Subcutaneous abdominal adipose tissue (tissue), 5 donors: ENCODE data around the gene KDM2A.

Experiments
- H3K27ac ChIP-seq: one replicate; pipeline ENCODE4 v1.7.0; 2013; ENCODE audit warnings: low read depth, mild to moderate bottlenecking, inconsistent platforms, low read length, moderate library complexity
- H3K27me3 ChIP-seq, 5 donors: one replicate each; pipeline ENCODE4 v1.7.0; 2013; ENCODE audit warnings: low read length in 5 of 5, inconsistent platforms in 1 of 5; ENCODE audit not compliant: control insufficient read depth in 5 of 5, insufficient read depth in 4 of 5
- H3K36me3 ChIP-seq, 5 donors: one replicate each; pipeline ENCODE4 v1.7.0; 2013; ENCODE audit warnings: low read length in 5 of 5; ENCODE audit not compliant: control insufficient read depth in 5 of 5, insufficient read depth in 5 of 5
- H3K4me1 ChIP-seq, 5 donors: one replicate each; pipeline ENCODE4 v1.7.0; 2013; ENCODE audit warnings: low read length in 5 of 5, mild to moderate bottlenecking in 3 of 5, moderate library complexity in 1 of 5; ENCODE audit not compliant: control insufficient read depth in 5 of 5, insufficient read depth in 5 of 5
- H3K4me3 ChIP-seq, 5 donors: one replicate each; pipeline ENCODE4 v1.7.0; 2013; ENCODE audit warnings: low read length in 5 of 5, low read depth in 1 of 5
- H3K9ac ChIP-seq, 5 donors: one replicate each; pipeline ENCODE4 v1.7.0; 2013; ENCODE audit warnings: low read length in 5 of 5, mild to moderate bottlenecking in 4 of 5, moderate library complexity in 3 of 5
- H3K9me3 ChIP-seq, 5 donors: one replicate each; pipeline ENCODE4 v1.7.0; 2013; ENCODE audit warnings: low read length in 5 of 5; ENCODE audit not compliant: control insufficient read depth in 5 of 5
- donor health status: healthy.
- donor health status: healthy.
- donor health status: healthy.
- donor health status: healthy.
- donor health status: healthy.

KDM2A gene

DNA sequence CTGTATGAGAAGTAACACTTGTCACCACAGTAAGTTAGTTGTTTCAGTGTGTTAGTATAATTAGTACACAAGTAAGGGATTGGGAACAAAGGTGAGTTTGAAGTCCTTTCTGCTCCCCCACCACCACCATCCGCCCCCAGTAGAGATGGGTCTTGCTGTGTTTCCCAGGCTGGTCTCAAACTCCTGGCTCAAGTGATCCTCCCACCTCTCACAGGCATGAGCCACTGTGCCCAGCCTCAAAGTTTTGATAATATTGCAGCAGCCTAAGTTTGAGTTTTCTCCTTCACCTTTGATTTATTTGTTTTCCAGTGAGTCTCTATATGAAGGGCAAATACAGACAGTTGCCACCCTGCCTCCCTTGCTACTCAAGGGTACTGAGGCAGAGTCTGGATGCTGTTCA, 123.5 kb downstream of the KDM2A start:
- Histone ChIP-seq H3K27ac (no peak overlapping the region), H3K36me3 (peaks cover 23 to 47% (median 35%) of the 10 kb centered on the region in 5 donors), H3K9ac (peak overlapping the region in 4 of 5 donors; percentile 4 to 34 (median 18)), H3K4me1 (peaks cover 13 to 55% (median 46%) of the 10 kb centered on the region in 5 donors), H3K9me3 (no peaks in the 10 kb centered on the region), H3K4me3 (no peak overlapping the region), H3K27me3 (no peaks in the 10 kb centered on the region)

GRCh38 chr11:67243051-67243450, 124.0 kb downstream of the KDM2A start:
- H3K27ac ChIP-seq = no peak overlapping the region

GRCh38 chr11:67245046-67245445, 126.0 kb downstream of the KDM2A start:
- peaks cover 8 to 48% (median 42%) of the 10 kb centered on the region in 5 donors for H3K4me1 ChIP-seq
- peaks cover 38 to 72% (median 59%) of the 10 kb centered on the region in 5 donors for H3K36me3 ChIP-seq
- no peak overlapping the region for H3K27ac ChIP-seq
- no peaks in the 10 kb centered on the region for H3K9me3 ChIP-seq
- H3K9ac ChIP-seq = no peak overlapping the region
- H3K27me3 ChIP-seq = no peaks in the 10 kb centered on the region
- no peak overlapping the region for H3K4me3 ChIP-seq

More at GRCh38 chr11:67243051-67243450, 124.0 kb downstream of the KDM2A start:
- Histone ChIP-seq H3K27me3 (no peaks in the 10 kb centered on the region), H3K4me3 (no peak overlapping the region), H3K36me3 (peaks cover 27 to 52% (median 39%) of the 10 kb centered on the region in 5 donors), H3K9ac (peak overlapping the region in 1 of 5 donors; percentile 12), H3K4me1 (peaks cover 13 to 55% (median 46%) of the 10 kb centered on the region in 5 donors), H3K9me3 (no peaks in the 10 kb centered on the region)

DNA sequence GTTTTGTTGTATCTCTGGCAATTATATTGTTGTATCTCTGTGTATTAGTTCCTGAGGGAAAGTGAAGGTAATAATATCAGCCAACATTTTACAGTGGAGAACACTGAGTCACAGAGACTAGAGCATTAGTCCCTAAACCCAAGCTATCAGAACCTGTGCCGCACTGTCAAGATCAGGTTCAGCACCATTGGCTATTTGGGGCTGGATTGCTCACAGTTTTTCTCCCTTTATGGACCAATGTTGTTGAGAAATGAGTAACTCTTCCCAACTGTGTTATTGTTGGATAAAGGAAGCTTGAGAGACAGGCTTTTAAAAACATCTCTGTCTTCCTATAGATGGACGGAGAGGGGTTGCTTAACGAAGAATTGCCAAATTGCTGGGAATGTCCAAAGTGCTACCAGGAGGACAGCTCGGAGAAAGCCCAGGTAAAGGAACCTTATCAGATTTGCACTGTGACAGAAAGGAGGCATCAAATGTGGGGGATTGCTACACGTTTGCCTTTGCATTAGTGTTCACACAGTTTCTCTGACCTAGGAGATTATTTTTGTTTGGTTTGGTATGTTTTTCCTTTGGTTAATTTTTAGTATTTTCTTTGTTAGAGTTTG, 129.0 kb downstream of the KDM2A start:
- Histone ChIP-seq H3K27ac (no peak overlapping the region), H3K27me3 (no peaks in the 10 kb centered on the region), H3K9me3 (no peaks in the 10 kb centered on the region), H3K9ac (no peak overlapping the region), H3K36me3 (peaks cover 49 to 95% (median 88%) of the 10 kb centered on the region in 5 donors), H3K4me3 (no peak overlapping the region), H3K4me1 (peaks cover 0 to 25% (median 21%) of the 10 kb centered on the region in 5 donors)

GRCh38 chr11:67248653-67249052, 129.6 kb downstream of the KDM2A start:
- Histone ChIP-seq H3K36me3 (peaks cover 50 to 95% (median 92%) of the 10 kb centered on the region in 5 donors), H3K27me3 (no peaks in the 10 kb centered on the region), H3K4me3 (no peak overlapping the region), H3K9me3 (no peaks in the 10 kb centered on the region), H3K27ac (no peak overlapping the region), H3K9ac (no peak overlapping the region), H3K4me1 (peaks cover 0 to 32% (median 24%) of the 10 kb centered on the region in 5 donors)

DNA sequence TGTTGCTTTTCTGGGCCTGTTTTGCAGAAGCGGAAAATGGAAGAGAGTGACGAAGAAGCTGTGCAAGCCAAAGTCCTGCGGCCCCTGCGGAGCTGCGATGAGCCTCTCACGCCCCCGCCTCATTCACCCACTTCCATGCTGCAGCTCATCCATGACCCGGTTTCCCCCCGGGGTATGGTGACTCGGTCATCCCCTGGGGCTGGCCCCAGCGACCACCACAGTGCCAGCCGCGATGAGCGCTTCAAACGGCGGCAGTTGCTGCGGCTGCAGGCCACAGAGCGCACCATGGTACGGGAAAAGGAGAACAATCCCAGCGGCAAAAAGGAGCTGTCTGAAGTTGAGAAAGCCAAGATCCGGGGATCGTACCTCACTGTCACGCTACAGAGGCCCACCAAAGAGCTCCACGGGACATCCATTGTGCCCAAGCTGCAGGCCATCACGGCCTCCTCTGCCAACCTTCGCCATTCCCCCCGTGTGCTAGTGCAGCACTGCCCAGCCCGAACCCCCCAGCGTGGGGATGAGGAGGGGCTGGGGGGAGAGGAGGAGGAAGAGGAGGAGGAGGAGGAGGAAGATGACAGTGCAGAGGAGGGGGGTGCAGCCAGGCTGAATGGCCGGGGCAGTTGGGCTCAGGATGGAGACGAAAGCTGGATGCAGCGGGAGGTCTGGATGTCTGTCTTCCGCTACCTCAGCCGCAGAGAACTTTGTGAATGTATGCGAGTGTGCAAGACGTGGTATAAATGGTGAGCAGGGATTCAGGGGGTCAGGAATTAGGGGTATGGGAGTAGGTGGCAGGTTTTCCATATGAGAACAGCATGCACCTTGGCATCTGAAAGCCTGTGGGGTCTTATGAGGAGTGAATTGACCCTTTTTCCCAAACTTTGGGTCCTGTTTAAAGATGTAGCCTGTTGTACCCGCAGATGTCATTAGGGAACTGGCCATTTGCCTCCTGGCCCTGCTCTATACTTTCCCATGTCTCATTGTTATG, 131.3 kb downstream of the KDM2A start:
- Histone ChIP-seq H3K4me3 (no peak overlapping the region), H3K27me3 (no peaks in the 10 kb centered on the region), H3K9me3 (no peaks in the 10 kb centered on the region), H3K4me1 (peaks cover 0 to 34% (median 19%) of the 10 kb centered on the region in 5 donors), H3K9ac (no peak overlapping the region), H3K27ac (no peak overlapping the region), H3K36me3 (peaks cover 47 to 97% (median 95%) of the 10 kb centered on the region in 5 donors)

- no peaks in the 10 kb centered on the region for H3K9me3 ChIP-seq
- peaks cover 0 to 40% (median 25%) of the 10 kb centered on the region in 5 donors for H3K4me1 ChIP-seq
- no peak overlapping the region for H3K27ac ChIP-seq
- H3K9ac ChIP-seq = no peak overlapping the region
- H3K27me3 ChIP-seq = no peaks in the 10 kb centered on the region
- peaks cover 37 to 99% (median 93%) of the 10 kb centered on the region in 5 donors for H3K36me3 ChIP-seq
- H3K4me3 ChIP-seq = no peak overlapping the region
Observed at GRCh38 chr11:67251841-67252240, 132.8 kb downstream of the KDM2A start.

DNA sequence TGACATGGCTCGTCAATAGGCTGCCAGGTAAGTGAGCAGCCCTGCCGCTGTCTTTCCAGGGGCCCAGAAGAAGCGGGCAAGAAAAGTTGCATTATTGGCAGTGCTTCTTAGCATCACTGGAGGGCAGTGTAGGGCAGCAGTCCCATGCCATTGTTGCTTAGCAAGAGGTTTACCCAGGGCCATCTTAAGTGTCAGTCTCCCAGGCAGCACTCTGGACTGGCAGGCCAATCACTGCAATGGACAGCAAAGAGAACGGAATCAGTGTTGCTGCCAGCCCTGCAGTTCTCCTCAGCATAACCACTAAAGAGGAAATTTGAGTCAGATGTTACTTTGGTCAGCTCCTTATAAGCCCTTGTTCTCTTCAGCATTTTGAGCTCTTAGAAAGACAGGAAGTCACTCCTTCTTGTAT, 133.8 kb downstream of the KDM2A start:
- no peaks in the 10 kb centered on the region for H3K27me3 ChIP-seq
- peaks cover 0 to 44% (median 26%) of the 10 kb centered on the region in 5 donors for H3K4me1 ChIP-seq
- no peak overlapping the region for H3K4me3 ChIP-seq
- H3K9ac ChIP-seq = no peak overlapping the region
- H3K27ac ChIP-seq = no peak overlapping the region
- peaks cover 34 to 94% (median 87%) of the 10 kb centered on the region in 5 donors for H3K36me3 ChIP-seq
- no peaks in the 10 kb centered on the region for H3K9me3 ChIP-seq

DNA sequence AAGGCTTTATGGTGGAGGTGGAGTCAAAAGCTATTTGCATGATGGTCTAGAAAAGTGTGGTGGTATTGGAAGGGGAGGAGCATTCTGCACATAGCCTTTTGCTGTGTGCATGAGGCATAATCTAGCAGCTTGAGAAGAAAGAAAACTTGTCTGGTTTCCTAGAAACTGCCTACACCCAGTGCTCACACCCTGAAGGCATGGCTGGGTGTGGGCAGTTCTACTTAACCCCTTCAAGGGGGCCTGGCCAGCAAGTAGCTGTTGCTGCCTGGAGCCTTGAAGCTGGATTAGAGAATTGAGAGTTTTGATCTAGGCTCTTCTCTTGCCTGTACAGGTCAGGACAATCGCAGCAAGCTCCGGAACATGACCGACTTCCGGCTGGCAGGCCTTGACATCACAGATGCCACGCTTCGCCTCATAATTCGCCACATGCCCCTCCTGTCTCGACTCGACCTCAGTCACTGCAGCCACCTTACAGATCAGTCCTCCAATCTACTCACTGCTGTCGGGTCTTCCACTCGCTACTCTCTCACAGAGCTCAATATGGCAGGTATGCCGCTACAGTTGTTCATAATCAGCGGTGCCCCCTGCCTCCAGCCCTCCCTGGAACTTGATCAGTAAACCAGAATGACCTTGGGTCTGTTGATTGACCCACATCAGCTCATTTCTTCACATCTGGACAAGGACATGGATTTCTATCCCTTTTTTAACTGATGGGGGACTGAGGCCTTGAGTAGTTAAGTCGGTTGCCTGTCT, 135.0 kb downstream of the KDM2A start:
- H3K4me1 ChIP-seq = peaks cover 0 to 45% (median 17%) of the 10 kb centered on the region in 5 donors
- no peaks in the 10 kb centered on the region for H3K9me3 ChIP-seq
- no peak overlapping the region for H3K27ac ChIP-seq
- no peak overlapping the region for H3K4me3 ChIP-seq
- no peak overlapping the region for H3K9ac ChIP-seq
- H3K27me3 ChIP-seq = no peaks in the 10 kb centered on the region
- peaks cover 27 to 82% (median 75%) of the 10 kb centered on the region in 5 donors for H3K36me3 ChIP-seq
